Upper lobe of left lung (tissue), 4 donors: Measurements from ENCODE around the gene TNS3.

Source experiments
- POLR2A ChIP-seq, 4 donors: fragments of 450-650 bp; IDR thresholded peaks; one replicate each; pipeline ENCODE4 v1.5.1; 2016 to 2017; ENCODE audit warnings: antibody characterized with exemption in 4 of 4, mild to moderate bottlenecking in 2 of 4
- TF ChIP-seq, protein P1 (sequence below), 6 experiments: fragments of 450-650 bp in 4 of 6; fragments of 200-600 bp in 2 of 6; sonication (generic) in 2 of 6; IDR thresholded peaks; one replicate each; pipeline ENCODE4 v1.5.1; 2016 to 2019; ENCODE audit warnings: antibody characterized with exemption in 6 of 6

DNA sequence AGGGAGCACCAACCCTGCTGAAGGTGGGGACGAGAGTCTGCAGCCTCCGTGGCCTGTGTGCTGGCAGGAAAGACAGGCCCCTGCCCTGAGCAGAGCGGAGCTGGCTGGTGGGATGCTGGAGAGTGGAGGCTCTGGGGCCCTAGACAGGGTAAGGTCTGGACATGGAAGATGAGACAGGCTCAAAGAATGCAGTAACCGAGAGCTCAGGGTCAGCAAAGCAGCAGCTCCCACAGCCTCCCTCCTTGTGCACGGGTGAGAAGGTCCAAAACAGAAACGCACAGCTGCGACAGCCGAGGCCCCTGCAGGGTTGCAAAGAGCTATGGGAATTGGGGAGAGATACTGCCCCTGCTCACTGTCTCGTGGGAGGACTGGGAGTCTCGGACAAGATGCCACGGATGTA is 80.5 kb downstream of the TNS3 start:
- TF ChIP-seq, protein P1, sequence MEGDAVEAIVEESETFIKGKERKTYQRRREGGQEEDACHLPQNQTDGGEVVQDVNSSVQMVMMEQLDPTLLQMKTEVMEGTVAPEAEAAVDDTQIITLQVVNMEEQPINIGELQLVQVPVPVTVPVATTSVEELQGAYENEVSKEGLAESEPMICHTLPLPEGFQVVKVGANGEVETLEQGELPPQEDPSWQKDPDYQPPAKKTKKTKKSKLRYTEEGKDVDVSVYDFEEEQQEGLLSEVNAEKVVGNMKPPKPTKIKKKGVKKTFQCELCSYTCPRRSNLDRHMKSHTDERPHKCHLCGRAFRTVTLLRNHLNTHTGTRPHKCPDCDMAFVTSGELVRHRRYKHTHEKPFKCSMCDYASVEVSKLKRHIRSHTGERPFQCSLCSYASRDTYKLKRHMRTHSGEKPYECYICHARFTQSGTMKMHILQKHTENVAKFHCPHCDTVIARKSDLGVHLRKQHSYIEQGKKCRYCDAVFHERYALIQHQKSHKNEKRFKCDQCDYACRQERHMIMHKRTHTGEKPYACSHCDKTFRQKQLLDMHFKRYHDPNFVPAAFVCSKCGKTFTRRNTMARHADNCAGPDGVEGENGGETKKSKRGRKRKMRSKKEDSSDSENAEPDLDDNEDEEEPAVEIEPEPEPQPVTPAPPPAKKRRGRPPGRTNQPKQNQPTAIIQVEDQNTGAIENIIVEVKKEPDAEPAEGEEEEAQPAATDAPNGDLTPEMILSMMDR (IDR thresholded peaks at IDR 0.05), result no peak
- no peak for TF ChIP-seq POLR2A (IDR thresholded peaks at IDR 0.05)
